ENCODE results near the gene STX8. TPM values are rescaled to one million over a fixed set of nuclear protein-coding genes. Genes with fewer than 3 reads are reported as not detected.

STX8 gene
- total RNA-seq, 1 donor from 2014 or later, result 61.6 TPM

- Mint-ChIP-seq H3K27me3 (ENCODE audit: unreplicated experiment) (no peaks in the 10 kb centered on the region), H3K36me3 (ENCODE audit: unreplicated experiment) (no peaks in the 10 kb centered on the region), H3K27ac (ENCODE audit: unreplicated experiment) (no peak overlapping the region), H3K4me3 (ENCODE audit: unreplicated experiment) (no peak overlapping the region), H3K4me1 (ENCODE audit: unreplicated experiment) (peaks cover 12% of the 10 kb centered on the region), H3K9me3 (ENCODE audit: unreplicated experiment) (no peaks in the 10 kb centered on the region)
- DNase-seq (ENCODE audit: extremely low spot score, unreplicated experiment), result no peak
- TF ChIP-seq CTCF (IDR thresholded peaks at IDR 0.05), result no peak
Measured at GRCh38 chr17:9446528-9446927, 129.1 kb downstream of the STX8 start.

GRCh38 chr17:9445424-9445823, 130.2 kb downstream of the STX8 start:
- DNase-seq (ENCODE audit: extremely low spot score, unreplicated experiment), result no peak
- H3K36me3 Mint-ChIP-seq (ENCODE audit: unreplicated experiment), result no peaks in the 10 kb centered on the region
- no peak for TF ChIP-seq CTCF (IDR thresholded peaks at IDR 0.05)
- H3K27me3 Mint-ChIP-seq (ENCODE audit: unreplicated experiment), result no peaks in the 10 kb centered on the region
- H3K27ac Mint-ChIP-seq (ENCODE audit: unreplicated experiment), result no peak overlapping the region
- H3K9me3 Mint-ChIP-seq (ENCODE audit: unreplicated experiment), result no peaks in the 10 kb centered on the region
- H3K4me3 Mint-ChIP-seq (ENCODE audit: unreplicated experiment), result no peak overlapping the region
- H3K4me1 Mint-ChIP-seq (ENCODE audit: unreplicated experiment), result peaks cover 12% of the 10 kb centered on the region

GRCh38 chr17:9444687-9445086, 130.9 kb downstream of the STX8 start:
- Mint-ChIP-seq H3K4me1 (ENCODE audit: unreplicated experiment) (peaks cover 12% of the 10 kb centered on the region), H3K4me3 (ENCODE audit: unreplicated experiment) (no peak overlapping the region), H3K27ac (ENCODE audit: unreplicated experiment) (no peak overlapping the region), H3K36me3 (ENCODE audit: unreplicated experiment) (peaks cover 3% of the 10 kb centered on the region), H3K27me3 (ENCODE audit: unreplicated experiment) (no peaks in the 10 kb centered on the region), H3K9me3 (ENCODE audit: unreplicated experiment) (no peaks in the 10 kb centered on the region)
- no peak for TF ChIP-seq CTCF (IDR thresholded peaks at IDR 0.05)
- DNase-seq (ENCODE audit: extremely low spot score, unreplicated experiment), result no peak

GRCh38 chr17:9443811-9444210, 131.8 kb downstream of the STX8 start:
- no peak for DNase-seq (ENCODE audit: extremely low spot score, unreplicated experiment)
- peaks cover 12% of the 10 kb centered on the region for H3K4me1 Mint-ChIP-seq (ENCODE audit: unreplicated experiment)
- H3K27me3 Mint-ChIP-seq (ENCODE audit: unreplicated experiment), result no peaks in the 10 kb centered on the region
- H3K4me3 Mint-ChIP-seq (ENCODE audit: unreplicated experiment), result no peak overlapping the region
- H3K9me3 Mint-ChIP-seq (ENCODE audit: unreplicated experiment), result no peaks in the 10 kb centered on the region
- peaks cover 3% of the 10 kb centered on the region for H3K36me3 Mint-ChIP-seq (ENCODE audit: unreplicated experiment)
- no peak for TF ChIP-seq CTCF (IDR thresholded peaks at IDR 0.05)
- no peak overlapping the region for H3K27ac Mint-ChIP-seq (ENCODE audit: unreplicated experiment)

GRCh38 chr17:9439851-9440250, 135.8 kb downstream of the STX8 start:
- H3K36me3 Mint-ChIP-seq (ENCODE audit: unreplicated experiment), result peaks cover 3% of the 10 kb centered on the region
- H3K27me3 Mint-ChIP-seq (ENCODE audit: unreplicated experiment), result no peaks in the 10 kb centered on the region
- no peak for TF ChIP-seq CTCF (IDR thresholded peaks at IDR 0.05)
- DNase-seq (ENCODE audit: extremely low spot score, unreplicated experiment), result no peak
- H3K9me3 Mint-ChIP-seq (ENCODE audit: unreplicated experiment), result no peaks in the 10 kb centered on the region
- no peak overlapping the region for H3K4me3 Mint-ChIP-seq (ENCODE audit: unreplicated experiment)
- no peaks in the 10 kb centered on the region for H3K4me1 Mint-ChIP-seq (ENCODE audit: unreplicated experiment)
- no peak overlapping the region for H3K27ac Mint-ChIP-seq (ENCODE audit: unreplicated experiment)
